Measurements from ENCODE around the gene RNLS.

- TF ChIP-seq, protein P1, sequence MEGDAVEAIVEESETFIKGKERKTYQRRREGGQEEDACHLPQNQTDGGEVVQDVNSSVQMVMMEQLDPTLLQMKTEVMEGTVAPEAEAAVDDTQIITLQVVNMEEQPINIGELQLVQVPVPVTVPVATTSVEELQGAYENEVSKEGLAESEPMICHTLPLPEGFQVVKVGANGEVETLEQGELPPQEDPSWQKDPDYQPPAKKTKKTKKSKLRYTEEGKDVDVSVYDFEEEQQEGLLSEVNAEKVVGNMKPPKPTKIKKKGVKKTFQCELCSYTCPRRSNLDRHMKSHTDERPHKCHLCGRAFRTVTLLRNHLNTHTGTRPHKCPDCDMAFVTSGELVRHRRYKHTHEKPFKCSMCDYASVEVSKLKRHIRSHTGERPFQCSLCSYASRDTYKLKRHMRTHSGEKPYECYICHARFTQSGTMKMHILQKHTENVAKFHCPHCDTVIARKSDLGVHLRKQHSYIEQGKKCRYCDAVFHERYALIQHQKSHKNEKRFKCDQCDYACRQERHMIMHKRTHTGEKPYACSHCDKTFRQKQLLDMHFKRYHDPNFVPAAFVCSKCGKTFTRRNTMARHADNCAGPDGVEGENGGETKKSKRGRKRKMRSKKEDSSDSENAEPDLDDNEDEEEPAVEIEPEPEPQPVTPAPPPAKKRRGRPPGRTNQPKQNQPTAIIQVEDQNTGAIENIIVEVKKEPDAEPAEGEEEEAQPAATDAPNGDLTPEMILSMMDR (IDR thresholded peaks at IDR 0.05 in 2 of 3, conservative IDR thresholded peaks at IDR 0.05 in 1 of 3; ENCODE audit: borderline replicate concordance in 1 of 3, insufficient read depth in 1 of 3, low read depth in 2 of 3, low read length in 2 of 3), result no peak
- TF ChIP-seq JUND (IDR thresholded peaks at IDR 0.05), result no peak
- TF ChIP-seq POLR2AphosphoS5 (IDR thresholded peaks at IDR 0.05; ENCODE audit: low read depth, low read length), result no peak
- no peak for TF ChIP-seq RAD21 (IDR thresholded peaks at IDR 0.05; ENCODE audit: low read depth)
Observed at GRCh38 chr10:88392222-88392621, 190.9 kb downstream of the RNLS start.

Measured in HCT116 (cell line).